ENCODE data around the gene UGGT1.

Gene UGGT1

GRCh38 chr2:128109243-128109642, 18.2 kb downstream of the UGGT1 start:
- Histone ChIP-seq H3K27ac (ENCODE audit: low read depth, low read length) (no peak overlapping the region), H3K36me3 (ENCODE audit: control insufficient read depth, low read length) (peaks cover 54% of the 10 kb centered on the region), H3K4me1 (ENCODE audit: control insufficient read depth, low read length) (no peaks in the 10 kb centered on the region), H3K9me2 (replicated peaks; ENCODE audit: control insufficient read depth, low read length) (no peaks in the 10 kb centered on the region), H3F3A (ENCODE audit: control insufficient read depth, insufficient read depth) (peaks cover 3% of the 10 kb centered on the region; the same call in 1 of the 2 replicates), H3K27me3 (ENCODE audit: control insufficient read depth, low read length) (no peaks in the 10 kb centered on the region), H3K79me2 (ENCODE audit: control insufficient read depth, low read length) (peaks cover 1% of the 10 kb centered on the region; the same call in 1 of the 2 replicates), H3K9me3 (ENCODE audit: control insufficient read depth, insufficient read depth, low read length) (no peaks in the 10 kb centered on the region), H3K4me2 (ENCODE audit: low read length) (no peak overlapping the region), H3K4me3 (ENCODE audit: low read length) (no peak overlapping the region), H4K20me1 (ENCODE audit: control insufficient read depth, insufficient read depth, low read depth, low read length) (no peaks in the 10 kb centered on the region)
- TF ChIP-seq, protein P1, sequence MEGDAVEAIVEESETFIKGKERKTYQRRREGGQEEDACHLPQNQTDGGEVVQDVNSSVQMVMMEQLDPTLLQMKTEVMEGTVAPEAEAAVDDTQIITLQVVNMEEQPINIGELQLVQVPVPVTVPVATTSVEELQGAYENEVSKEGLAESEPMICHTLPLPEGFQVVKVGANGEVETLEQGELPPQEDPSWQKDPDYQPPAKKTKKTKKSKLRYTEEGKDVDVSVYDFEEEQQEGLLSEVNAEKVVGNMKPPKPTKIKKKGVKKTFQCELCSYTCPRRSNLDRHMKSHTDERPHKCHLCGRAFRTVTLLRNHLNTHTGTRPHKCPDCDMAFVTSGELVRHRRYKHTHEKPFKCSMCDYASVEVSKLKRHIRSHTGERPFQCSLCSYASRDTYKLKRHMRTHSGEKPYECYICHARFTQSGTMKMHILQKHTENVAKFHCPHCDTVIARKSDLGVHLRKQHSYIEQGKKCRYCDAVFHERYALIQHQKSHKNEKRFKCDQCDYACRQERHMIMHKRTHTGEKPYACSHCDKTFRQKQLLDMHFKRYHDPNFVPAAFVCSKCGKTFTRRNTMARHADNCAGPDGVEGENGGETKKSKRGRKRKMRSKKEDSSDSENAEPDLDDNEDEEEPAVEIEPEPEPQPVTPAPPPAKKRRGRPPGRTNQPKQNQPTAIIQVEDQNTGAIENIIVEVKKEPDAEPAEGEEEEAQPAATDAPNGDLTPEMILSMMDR (IDR thresholded peaks at IDR 0.05; ENCODE audit: low read depth, low read length, poor library complexity, severe bottlenecking): no peak
- no peak for TF ChIP-seq EZH2phosphoT487 (IDR thresholded peaks at IDR 0.05; ENCODE audit: borderline replicate concordance, low read length)

GRCh38 chr2:128115921-128116623, 25.1 kb downstream of the UGGT1 start:
- no peaks in the 10 kb centered on the region for H4K20me1 ChIP-seq (ENCODE audit: control insufficient read depth, insufficient read depth, low read depth, low read length)
- H3K27me3 ChIP-seq (ENCODE audit: control insufficient read depth, low read length): no peaks in the 10 kb centered on the region
- no peaks in the 10 kb centered on the region for H3K9me3 ChIP-seq (ENCODE audit: control insufficient read depth, insufficient read depth, low read length)
- H3K79me2 ChIP-seq (ENCODE audit: control insufficient read depth, low read length): no peaks in the 10 kb centered on the region
- no peaks in the 10 kb centered on the region for H3K4me1 ChIP-seq (ENCODE audit: control insufficient read depth, low read length)
- no peak overlapping the region for H3K27ac ChIP-seq (ENCODE audit: low read depth, low read length)
- no peaks in the 10 kb centered on the region for H3K9me2 ChIP-seq (replicated peaks; ENCODE audit: control insufficient read depth, low read length)
- TF ChIP-seq, protein P1 (IDR thresholded peaks at IDR 0.05; ENCODE audit: low read depth, low read length, poor library complexity, severe bottlenecking): no peak
- no peak for TF ChIP-seq EZH2phosphoT487 (IDR thresholded peaks at IDR 0.05; ENCODE audit: borderline replicate concordance, low read length)
- H3K36me3 ChIP-seq (ENCODE audit: control insufficient read depth, low read length): peaks cover 77% of the 10 kb centered on the region
- H3K4me3 ChIP-seq (ENCODE audit: low read length): no peak overlapping the region
- H3K4me2 ChIP-seq (ENCODE audit: low read length): no peak overlapping the region
- peaks cover 3% of the 10 kb centered on the region; the same call in 1 of the 2 replicates for H3F3A ChIP-seq (ENCODE audit: control insufficient read depth, insufficient read depth)

GRCh38 chr2:128134573-128134972, 43.6 kb downstream of the UGGT1 start:
- no peak overlapping the region for H3K4me3 ChIP-seq (ENCODE audit: low read length)
- TF ChIP-seq, protein P1 (IDR thresholded peaks at IDR 0.05; ENCODE audit: low read depth, low read length, poor library complexity, severe bottlenecking): no peak
- no peak for TF ChIP-seq EZH2phosphoT487 (IDR thresholded peaks at IDR 0.05; ENCODE audit: borderline replicate concordance, low read length)
- H3K79me2 ChIP-seq (ENCODE audit: control insufficient read depth, low read length): no peaks in the 10 kb centered on the region
- no peaks in the 10 kb centered on the region for H3K9me3 ChIP-seq (ENCODE audit: control insufficient read depth, insufficient read depth, low read length)
- H3K9me2 ChIP-seq (replicated peaks; ENCODE audit: control insufficient read depth, low read length): no peaks in the 10 kb centered on the region
- no peaks in the 10 kb centered on the region for H3K27me3 ChIP-seq (ENCODE audit: control insufficient read depth, low read length)
- no peak overlapping the region for H3K27ac ChIP-seq (ENCODE audit: low read depth, low read length)
- H4K20me1 ChIP-seq (ENCODE audit: control insufficient read depth, insufficient read depth, low read depth, low read length): no peaks in the 10 kb centered on the region
- H3K4me1 ChIP-seq (ENCODE audit: control insufficient read depth, low read length): no peaks in the 10 kb centered on the region
- H3K4me2 ChIP-seq (ENCODE audit: low read length): no peak overlapping the region
- no peaks in the 10 kb centered on the region; the same call in 1 of the 2 replicates for H3F3A ChIP-seq (ENCODE audit: control insufficient read depth, insufficient read depth)
- peaks cover 83% of the 10 kb centered on the region for H3K36me3 ChIP-seq (ENCODE audit: control insufficient read depth, low read length)

Data from DOHH2 (cell line).